ENCODE measurements around the gene HSP90AA1.
"Not testable (repeated sequence)": the region's sequence is repeated elsewhere in the genome, so short reads cannot be mapped to it uniquely, and the experiment has no call there.

The HSP90AA1 gene

GRCh38 chr14:102079700-102079979 is 7.2 kb downstream of the HSP90AA1 start:
- no peaks in the 10 kb centered on the region for H3K9me3 ChIP-seq (ENCODE audit: control insufficient read depth, insufficient read depth, low read length)
- no peaks in the 10 kb centered on the region for H3K27me3 ChIP-seq (ENCODE audit: control insufficient read depth, insufficient read depth, low read length)
- no peak overlapping the region for H3K4me3 ChIP-seq (ENCODE audit: low read depth, low read length)
- no peak overlapping the region for H3K9ac ChIP-seq (ENCODE audit: low read depth, low read length)
- no peaks in the 10 kb centered on the region for H3K4me1 ChIP-seq (ENCODE audit: control insufficient read depth, insufficient read depth, low read length)
- peaks cover 56% of the 10 kb centered on the region for H3K36me3 ChIP-seq (ENCODE audit: control insufficient read depth, insufficient read depth, low read length)

GRCh38 chr14:102078831-102079699 is 7.8 kb downstream of the HSP90AA1 start:
- H3K4me1 ChIP-seq (ENCODE audit: control insufficient read depth, insufficient read depth, low read length) = no peaks in the 10 kb centered on the region
- H3K36me3 ChIP-seq (ENCODE audit: control insufficient read depth, insufficient read depth, low read length) = peaks cover 50% of the 10 kb centered on the region
- no peaks in the 10 kb centered on the region for H3K27me3 ChIP-seq (ENCODE audit: control insufficient read depth, insufficient read depth, low read length)
- H3K9me3 ChIP-seq (ENCODE audit: control insufficient read depth, insufficient read depth, low read length) = no peaks in the 10 kb centered on the region
- no peak overlapping the region for H3K4me3 ChIP-seq (ENCODE audit: low read depth, low read length)
- H3K9ac ChIP-seq (ENCODE audit: low read depth, low read length) = no peak overlapping the region

DNA sequence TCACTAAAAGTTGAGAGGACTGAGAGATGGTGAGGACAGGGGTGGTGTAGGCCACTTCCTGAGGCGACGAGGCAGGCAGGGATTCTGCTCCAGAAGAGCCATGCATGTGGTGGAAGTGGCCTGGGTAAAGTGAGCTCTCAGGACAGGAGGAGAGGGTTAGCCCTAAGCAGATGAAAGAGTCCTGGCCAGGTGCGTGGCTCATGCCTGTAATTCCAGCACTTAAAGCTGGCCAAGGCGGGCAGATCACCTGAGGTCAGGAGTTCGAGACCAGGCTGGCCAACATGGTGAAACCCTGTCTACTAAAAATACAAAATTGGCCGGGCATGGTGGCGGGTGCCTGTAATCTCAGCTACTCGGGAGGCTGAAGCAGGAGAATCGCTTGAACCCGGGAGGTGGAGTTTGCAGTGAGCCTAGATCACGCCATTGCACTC is 8.5 kb downstream of the HSP90AA1 start:
- peaks cover 45% of the 10 kb centered on the region for H3K36me3 ChIP-seq (ENCODE audit: control insufficient read depth, insufficient read depth, low read length)
- H3K4me1 ChIP-seq (ENCODE audit: control insufficient read depth, insufficient read depth, low read length); H3K4me3 ChIP-seq (ENCODE audit: low read depth, low read length); H3K9ac ChIP-seq (ENCODE audit: low read depth, low read length); H3K9me3 ChIP-seq (ENCODE audit: control insufficient read depth, insufficient read depth, low read length); H3K27me3 ChIP-seq (ENCODE audit: control insufficient read depth, insufficient read depth, low read length): not testable (repeated sequence)

DNA sequence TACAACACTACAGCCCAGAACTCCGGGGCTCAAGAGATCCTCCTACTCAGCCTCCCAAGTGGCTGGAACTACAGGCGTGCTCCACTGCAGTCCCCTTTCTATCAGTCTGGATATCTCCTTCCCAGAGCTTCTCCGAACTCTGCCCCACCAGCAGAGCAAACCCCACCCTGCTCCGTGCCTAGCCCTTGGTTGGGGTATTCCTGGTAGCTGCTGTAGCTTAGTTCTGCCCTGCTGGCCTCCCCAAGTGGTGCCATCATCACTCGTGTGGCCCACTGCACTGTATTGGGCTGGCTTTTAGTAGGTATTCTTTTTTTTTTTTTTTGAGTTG is 9.5 kb downstream of the HSP90AA1 start:
- Histone ChIP-seq H3K4me3 (ENCODE audit: low read depth, low read length) (no peak overlapping the region), H3K9ac (ENCODE audit: low read depth, low read length) (no peak overlapping the region), H3K4me1 (ENCODE audit: control insufficient read depth, insufficient read depth, low read length) (no peaks in the 10 kb centered on the region), H3K9me3 (ENCODE audit: control insufficient read depth, insufficient read depth, low read length) (no peaks in the 10 kb centered on the region), H3K27me3 (ENCODE audit: control insufficient read depth, insufficient read depth, low read length) (no peaks in the 10 kb centered on the region), H3K36me3 (ENCODE audit: control insufficient read depth, insufficient read depth, low read length) (peaks cover 35% of the 10 kb centered on the region)

DNA sequence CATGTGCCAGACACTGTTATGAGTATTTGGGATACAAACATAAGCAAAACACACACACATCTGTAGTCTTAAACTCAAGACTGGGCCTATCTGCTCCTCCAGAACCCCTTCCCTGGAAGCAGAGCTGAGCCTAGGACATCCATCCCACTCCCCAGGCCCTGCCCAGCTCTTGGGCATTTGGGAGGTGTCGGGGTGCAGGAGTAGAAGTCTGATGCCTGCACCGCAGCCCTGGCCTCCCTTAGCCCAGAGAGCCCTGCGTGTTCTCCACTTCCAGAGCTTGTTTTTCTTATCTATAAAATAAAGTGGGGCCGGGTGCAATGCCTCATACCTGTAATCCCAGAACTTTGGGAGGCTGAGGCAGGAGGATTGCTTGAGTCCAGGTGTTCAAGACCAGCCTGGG is 11.7 kb downstream of the HSP90AA1 start:
- peaks cover 13% of the 10 kb centered on the region for H3K36me3 ChIP-seq (ENCODE audit: control insufficient read depth, insufficient read depth, low read length)
- H3K4me3 ChIP-seq (ENCODE audit: low read depth, low read length) = no peak overlapping the region
- H3K4me1 ChIP-seq (ENCODE audit: control insufficient read depth, insufficient read depth, low read length) = no peaks in the 10 kb centered on the region
- H3K27me3 ChIP-seq (ENCODE audit: control insufficient read depth, insufficient read depth, low read length) = no peaks in the 10 kb centered on the region
- no peak overlapping the region for H3K9ac ChIP-seq (ENCODE audit: low read depth, low read length)
- H3K9me3 ChIP-seq (ENCODE audit: control insufficient read depth, insufficient read depth, low read length) = no peaks in the 10 kb centered on the region

GRCh38 chr14:102074415-102074964 is 12.4 kb downstream of the HSP90AA1 start:
- Histone ChIP-seq H3K9me3 (ENCODE audit: control insufficient read depth, insufficient read depth, low read length) (no peaks in the 10 kb centered on the region), H3K27me3 (ENCODE audit: control insufficient read depth, insufficient read depth, low read length) (no peaks in the 10 kb centered on the region), H3K4me3 (ENCODE audit: low read depth, low read length) (no peak overlapping the region), H3K4me1 (ENCODE audit: control insufficient read depth, insufficient read depth, low read length) (no peaks in the 10 kb centered on the region), H3K36me3 (ENCODE audit: control insufficient read depth, insufficient read depth, low read length) (peaks cover 8% of the 10 kb centered on the region), H3K9ac (ENCODE audit: low read depth, low read length) (no peak overlapping the region)

DNA sequence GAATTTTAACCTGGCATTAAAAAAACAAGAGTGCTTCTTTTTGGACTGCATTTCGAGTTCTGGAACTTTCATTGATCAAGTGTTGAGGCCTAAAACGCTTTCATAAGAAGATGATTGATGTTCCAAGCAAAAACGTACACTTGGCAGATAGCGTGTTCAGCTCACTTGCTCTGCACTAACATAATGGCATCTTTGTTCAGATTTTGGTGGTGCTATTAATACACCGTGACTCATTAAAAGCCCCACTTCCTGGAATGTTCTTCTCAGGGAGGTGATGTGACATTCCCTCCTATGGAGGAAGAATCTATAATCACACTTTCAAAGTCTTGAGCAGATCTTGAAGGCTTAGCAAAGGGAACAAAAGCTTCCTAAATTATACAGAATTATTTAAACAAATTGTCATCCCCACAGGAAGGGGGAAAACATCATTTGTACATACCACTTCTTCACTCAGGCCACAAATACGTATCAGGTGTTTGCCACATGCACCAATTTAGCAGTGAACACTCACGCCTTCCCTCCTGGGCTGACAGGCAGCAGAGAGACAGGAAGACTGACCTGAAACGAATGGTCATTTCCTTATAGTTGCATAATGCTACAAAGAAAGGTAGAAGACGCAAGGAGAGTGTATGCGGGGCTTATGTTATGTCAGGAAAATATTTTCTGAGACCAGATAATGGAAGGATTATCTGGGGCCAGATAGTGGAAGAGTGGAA is 15.4 kb downstream of the HSP90AA1 start:
- no peaks in the 10 kb centered on the region for H3K36me3 ChIP-seq (ENCODE audit: control insufficient read depth, insufficient read depth, low read length)
- no peaks in the 10 kb centered on the region for H3K9me3 ChIP-seq (ENCODE audit: control insufficient read depth, insufficient read depth, low read length)
- no peaks in the 10 kb centered on the region for H3K27me3 ChIP-seq (ENCODE audit: control insufficient read depth, insufficient read depth, low read length)
- H3K4me1 ChIP-seq (ENCODE audit: control insufficient read depth, insufficient read depth, low read length) = no peaks in the 10 kb centered on the region
- no peak overlapping the region for H3K4me3 ChIP-seq (ENCODE audit: low read depth, low read length)
- H3K9ac ChIP-seq (ENCODE audit: low read depth, low read length) = no peak overlapping the region

GRCh38 chr14:102066041-102066451 is 20.8 kb downstream of the HSP90AA1 start:
- Histone ChIP-seq H3K4me3 (ENCODE audit: low read depth, low read length) (no peak overlapping the region), H3K9ac (ENCODE audit: low read depth, low read length) (no peak overlapping the region), H3K9me3 (ENCODE audit: control insufficient read depth, insufficient read depth, low read length) (no peaks in the 10 kb centered on the region), H3K36me3 (ENCODE audit: control insufficient read depth, insufficient read depth, low read length) (no peaks in the 10 kb centered on the region), H3K27me3 (ENCODE audit: control insufficient read depth, insufficient read depth, low read length) (no peaks in the 10 kb centered on the region), H3K4me1 (ENCODE audit: control insufficient read depth, insufficient read depth, low read length) (no peaks in the 10 kb centered on the region)

DNA sequence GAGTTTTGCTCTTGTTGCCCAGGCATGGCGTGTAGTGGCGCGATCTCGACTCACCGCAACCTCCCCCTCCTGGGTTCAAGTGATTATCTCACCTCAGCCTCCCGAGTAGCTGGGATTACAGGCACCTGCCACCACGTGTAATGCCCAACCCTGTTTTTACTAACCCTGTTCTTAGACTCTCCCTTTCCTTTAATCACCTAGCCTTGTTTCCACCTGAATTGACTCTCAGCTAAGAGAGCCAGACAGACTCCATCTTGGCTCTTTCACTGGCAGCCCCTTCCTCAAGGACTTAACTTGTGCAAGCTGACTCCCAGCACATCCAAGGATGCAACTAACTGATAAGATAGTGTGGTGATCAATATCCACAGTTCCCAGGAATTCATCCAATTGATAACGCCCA is 22.3 kb downstream of the HSP90AA1 start:
- H3K36me3 ChIP-seq (ENCODE audit: control insufficient read depth, insufficient read depth, low read length); H3K9ac ChIP-seq (ENCODE audit: low read depth, low read length); H3K27me3 ChIP-seq (ENCODE audit: control insufficient read depth, insufficient read depth, low read length); H3K9me3 ChIP-seq (ENCODE audit: control insufficient read depth, insufficient read depth, low read length); H3K4me3 ChIP-seq (ENCODE audit: low read depth, low read length); H3K4me1 ChIP-seq (ENCODE audit: control insufficient read depth, insufficient read depth, low read length): not testable (repeated sequence)

DNA sequence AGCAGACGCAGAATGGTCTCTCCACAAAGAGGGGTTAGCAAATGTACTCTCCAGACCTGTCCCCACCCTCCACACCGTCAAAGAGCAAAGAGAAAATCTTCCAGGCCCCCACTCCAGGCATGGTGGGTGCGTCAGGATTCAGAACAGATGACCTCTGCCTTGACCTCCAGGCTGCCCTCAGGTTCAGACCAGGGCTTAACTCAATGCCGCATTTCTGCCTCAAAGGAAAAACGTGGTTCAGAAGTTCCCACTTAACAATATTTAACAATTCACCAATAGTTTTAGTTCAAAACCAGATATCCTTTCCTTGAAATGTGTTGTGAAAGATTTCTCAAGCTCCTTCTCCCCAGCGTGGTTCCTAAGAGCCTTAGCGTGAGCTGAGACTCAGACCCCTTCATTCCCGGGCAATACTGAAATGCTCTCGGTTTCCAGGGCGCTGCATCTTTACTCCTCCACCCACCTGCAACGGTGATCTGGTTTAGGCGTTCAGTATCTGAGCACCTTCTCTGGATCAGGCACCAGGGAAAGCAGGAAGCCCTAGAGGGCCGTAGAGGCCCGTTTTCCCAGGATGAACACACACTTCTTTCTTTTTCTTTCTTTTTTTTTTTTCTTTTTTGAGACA is 22.9 kb downstream of the HSP90AA1 start:
- Histone ChIP-seq H3K27me3 (ENCODE audit: control insufficient read depth, insufficient read depth, low read length) (no peaks in the 10 kb centered on the region), H3K9ac (ENCODE audit: low read depth, low read length) (no peak overlapping the region), H3K4me1 (ENCODE audit: control insufficient read depth, insufficient read depth, low read length) (no peaks in the 10 kb centered on the region), H3K36me3 (ENCODE audit: control insufficient read depth, insufficient read depth, low read length) (no peaks in the 10 kb centered on the region), H3K9me3 (ENCODE audit: control insufficient read depth, insufficient read depth, low read length) (no peaks in the 10 kb centered on the region), H3K4me3 (ENCODE audit: low read depth, low read length) (no peak overlapping the region)

DNA sequence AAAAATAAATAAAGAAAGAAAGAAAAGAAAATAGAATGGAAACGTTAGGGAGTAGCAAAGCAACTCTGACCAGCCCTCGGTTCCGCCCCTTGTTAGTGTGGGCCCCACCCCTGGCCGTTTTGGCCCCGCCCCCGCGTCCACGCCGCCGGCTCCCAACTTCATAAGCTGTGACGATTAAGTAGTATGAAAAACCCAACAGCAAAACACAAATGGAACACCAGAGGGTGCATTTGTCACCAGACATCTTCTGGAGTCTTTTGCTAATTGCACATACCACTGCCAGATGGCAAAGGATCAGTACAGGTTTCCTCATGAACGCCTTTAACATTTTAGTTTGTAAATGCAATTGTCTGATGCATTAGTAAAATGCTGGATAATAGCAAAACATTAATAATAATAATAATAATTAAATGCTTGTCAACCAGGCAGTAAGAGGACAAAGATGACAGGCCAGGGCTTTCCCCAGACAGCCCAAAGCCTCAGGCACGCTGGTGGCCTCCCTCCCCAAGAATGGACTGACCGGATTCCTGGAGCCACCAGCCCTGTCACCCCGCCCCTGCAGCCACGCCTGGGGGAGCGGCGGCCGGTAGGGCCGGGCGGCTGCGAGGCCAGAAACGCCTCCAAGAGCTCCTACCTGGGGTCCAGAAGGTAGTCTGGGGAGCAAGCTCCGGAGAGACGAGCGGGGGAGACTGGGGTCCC is 23.6 kb downstream of the HSP90AA1 start:
- Histone ChIP-seq H3K27me3 (ENCODE audit: control insufficient read depth, insufficient read depth, low read length) (no peaks in the 10 kb centered on the region), H3K4me1 (ENCODE audit: control insufficient read depth, insufficient read depth, low read length) (no peaks in the 10 kb centered on the region), H3K9me3 (ENCODE audit: control insufficient read depth, insufficient read depth, low read length) (no peaks in the 10 kb centered on the region), H3K9ac (ENCODE audit: low read depth, low read length) (no peak overlapping the region), H3K4me3 (ENCODE audit: low read depth, low read length) (no peak overlapping the region), H3K36me3 (ENCODE audit: control insufficient read depth, insufficient read depth, low read length) (no peaks in the 10 kb centered on the region)
